Choroid plexus epithelial cell (primary cell): ENCODE data around the gene TPCN2.

Source experiments
- DNase-seq: peaks from one replicate; pipeline ENCODE4 v3.0.0-alpha.2; 2010; ENCODE audit warnings: low read depth
- H3K4me3 ChIP-seq: 2 replicates; pipeline ENCODE4 v1.5.1; 2011; ENCODE audit warnings: low read depth, mild to moderate bottlenecking, control low read depth, low read length, moderate library complexity
- TF ChIP-seq, protein P1 (sequence below): conservative IDR thresholded peaks from 2 replicates; pipeline ENCODE4 v1.5.1; 2011; ENCODE audit warnings: low read depth, mild to moderate bottlenecking, control low read depth, inconsistent platforms, low read length, moderate library complexity

Gene TPCN2

DNA sequence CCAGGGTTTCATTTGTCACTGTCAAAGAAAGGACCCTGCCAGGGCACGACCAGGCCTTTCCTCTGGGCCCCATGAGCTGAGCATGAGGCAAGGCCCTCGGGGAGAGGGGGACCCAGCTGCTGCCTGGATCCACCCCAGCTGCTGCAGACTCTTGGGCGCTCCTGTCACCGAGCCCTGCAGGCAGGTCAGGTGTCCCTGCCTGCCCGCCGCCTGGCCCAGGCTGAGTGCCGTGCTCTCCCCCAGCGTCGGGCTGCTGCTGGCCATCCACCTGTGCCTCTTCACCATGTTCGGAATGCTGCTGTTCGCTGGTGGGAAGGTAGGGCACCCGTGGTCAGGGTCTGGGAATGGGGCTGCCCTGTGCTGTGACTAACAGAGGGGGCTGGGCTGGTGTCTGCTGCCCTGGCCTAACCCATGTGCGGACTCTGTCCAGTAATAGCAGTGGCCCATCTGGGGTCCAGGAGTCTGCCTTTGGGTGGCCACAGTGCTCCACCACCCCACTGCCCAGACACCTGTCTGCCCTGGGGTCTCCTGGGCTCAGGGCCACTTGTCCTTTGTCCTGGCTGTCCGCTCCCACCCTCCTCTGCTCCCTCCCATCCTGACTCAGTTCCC is 15.0 kb downstream of the TPCN2 start:
- no peak overlapping the region for H3K4me3 ChIP-seq
- TF ChIP-seq, protein P1, sequence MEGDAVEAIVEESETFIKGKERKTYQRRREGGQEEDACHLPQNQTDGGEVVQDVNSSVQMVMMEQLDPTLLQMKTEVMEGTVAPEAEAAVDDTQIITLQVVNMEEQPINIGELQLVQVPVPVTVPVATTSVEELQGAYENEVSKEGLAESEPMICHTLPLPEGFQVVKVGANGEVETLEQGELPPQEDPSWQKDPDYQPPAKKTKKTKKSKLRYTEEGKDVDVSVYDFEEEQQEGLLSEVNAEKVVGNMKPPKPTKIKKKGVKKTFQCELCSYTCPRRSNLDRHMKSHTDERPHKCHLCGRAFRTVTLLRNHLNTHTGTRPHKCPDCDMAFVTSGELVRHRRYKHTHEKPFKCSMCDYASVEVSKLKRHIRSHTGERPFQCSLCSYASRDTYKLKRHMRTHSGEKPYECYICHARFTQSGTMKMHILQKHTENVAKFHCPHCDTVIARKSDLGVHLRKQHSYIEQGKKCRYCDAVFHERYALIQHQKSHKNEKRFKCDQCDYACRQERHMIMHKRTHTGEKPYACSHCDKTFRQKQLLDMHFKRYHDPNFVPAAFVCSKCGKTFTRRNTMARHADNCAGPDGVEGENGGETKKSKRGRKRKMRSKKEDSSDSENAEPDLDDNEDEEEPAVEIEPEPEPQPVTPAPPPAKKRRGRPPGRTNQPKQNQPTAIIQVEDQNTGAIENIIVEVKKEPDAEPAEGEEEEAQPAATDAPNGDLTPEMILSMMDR: no peak
- DNase-seq: no peak

DNA sequence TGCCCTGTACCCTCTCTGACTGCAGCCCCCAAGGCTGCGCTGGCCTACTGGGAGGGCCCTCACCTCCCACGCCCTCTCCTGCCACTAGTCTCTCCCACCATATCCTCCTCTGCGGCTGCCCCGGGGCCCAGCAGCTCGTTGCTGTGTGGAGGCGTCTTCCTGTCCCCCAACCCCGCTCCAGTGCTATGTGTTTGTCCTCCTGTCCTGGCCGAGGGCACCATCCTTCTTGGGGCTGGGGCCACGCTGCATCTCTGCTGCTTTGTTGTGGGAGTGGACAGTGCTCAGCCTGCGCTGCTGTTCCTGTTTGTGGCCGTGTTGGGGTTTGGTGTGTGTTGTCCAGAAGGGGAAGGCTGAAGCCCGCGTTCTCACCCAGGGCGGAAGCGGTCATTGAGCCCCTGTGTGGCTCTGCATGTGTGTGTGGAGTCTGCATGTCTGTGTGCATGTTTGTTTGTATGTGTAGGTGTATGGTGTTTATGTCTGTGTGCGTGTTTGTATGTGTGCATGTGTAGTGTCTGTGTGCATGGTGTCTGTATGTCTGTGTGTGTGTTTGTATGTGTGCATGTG is 15.7 kb downstream of the TPCN2 start:
- TF ChIP-seq, protein P1: no peak
- no peak overlapping the region for H3K4me3 ChIP-seq
- DNase-seq: no peak

DNA sequence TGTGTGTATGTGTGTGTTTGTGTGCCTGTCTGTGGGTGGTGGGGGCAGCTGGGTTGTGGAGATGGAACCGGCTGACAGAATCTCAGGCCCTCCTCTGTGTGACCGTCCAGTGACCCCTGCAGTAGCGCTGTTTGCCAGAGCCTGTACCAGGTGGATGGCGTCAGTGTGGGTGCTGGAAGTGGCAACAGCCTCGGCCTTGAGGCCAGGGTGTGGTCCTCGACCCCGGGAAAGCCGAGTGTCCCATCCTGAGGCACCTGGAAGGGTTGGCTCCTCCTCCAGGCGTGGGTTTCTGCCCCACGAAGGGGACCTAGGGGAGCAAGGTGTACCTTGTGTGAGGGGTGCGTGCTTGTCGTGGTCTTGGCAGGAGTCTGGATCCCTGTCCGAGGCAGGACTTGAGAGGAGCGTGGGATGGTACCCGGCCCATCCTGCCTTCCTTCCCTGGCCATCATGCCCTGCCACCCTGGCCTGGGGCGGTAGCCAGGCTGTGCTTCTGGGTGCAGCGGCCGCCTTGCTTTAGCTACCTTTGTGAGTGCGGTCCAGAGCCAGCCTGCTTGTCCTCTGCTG is 16.5 kb downstream of the TPCN2 start:
- H3K4me3 ChIP-seq: no peak overlapping the region
- TF ChIP-seq, protein P1: no peak
- DNase-seq: no peak

DNA sequence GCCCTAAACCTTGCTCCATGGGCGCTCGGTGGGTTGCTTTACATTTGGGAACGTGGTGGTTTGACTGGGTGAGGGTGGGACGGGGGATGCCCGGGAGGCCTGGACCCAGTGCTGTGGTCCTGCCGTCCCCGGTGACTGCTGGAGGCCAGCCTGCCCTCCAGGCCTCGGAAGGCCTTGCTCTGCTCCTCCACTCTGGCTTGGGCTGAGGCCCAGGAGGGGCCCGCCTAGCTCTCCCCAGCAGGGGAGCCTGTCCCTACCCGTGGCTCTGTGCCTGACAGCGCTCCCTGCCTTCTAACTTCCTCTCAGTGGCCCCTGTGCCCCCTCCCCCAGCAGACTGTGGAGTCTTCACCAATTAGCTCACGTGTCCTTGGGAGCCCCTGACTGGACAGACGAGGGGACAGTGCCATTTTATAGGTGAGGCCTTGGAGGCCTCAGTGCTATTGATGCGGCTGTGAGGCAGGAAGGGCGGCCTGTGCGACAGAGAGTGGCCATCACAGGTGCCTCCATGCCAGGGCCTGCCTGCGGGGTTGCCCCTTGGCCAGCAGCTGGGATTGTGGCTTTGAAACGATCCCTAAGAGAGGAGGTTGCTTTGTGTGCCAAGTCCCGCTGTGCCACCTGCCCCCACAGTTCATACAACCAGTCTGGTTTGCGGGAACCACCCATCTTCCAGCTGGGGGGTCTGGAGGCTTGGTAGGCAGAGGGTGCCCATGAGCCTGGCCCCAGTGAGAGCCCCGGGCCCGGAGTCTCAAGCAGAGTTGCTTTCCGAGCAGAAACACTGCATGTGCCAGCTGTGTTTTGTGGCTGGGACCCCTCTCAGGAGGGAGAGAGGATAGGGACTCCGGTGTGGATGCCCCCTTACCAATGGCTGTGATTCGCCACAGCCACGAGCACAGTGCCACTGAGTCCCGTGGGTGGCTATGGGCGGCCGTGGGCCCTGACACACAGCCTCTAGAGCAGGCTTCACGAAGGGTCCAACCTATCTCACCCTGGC is 17.7 kb downstream of the TPCN2 start:
- H3K4me3 ChIP-seq: no peak overlapping the region
- DNase-seq: no peak
- TF ChIP-seq, protein P1: peak; percentile 7

DNA sequence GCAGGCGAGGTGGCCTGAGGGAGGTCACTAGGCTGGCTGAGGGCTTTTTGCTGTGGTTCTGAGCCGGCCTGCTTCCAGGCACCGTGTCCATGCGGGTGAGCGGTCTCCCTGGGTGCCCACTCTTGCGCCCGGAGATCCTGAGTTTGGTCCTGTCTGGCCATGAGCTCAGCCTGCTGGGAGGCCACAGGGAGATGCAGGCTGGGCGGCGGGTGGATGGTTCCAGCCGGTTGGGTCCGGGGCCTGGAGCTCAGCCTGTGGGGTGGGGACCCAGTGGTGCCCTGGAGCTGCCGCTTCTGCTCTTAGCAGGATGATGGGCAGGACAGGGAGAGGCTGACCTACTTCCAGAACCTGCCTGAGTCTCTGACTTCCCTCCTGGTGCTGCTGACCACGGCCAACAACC is 18.5 kb downstream of the TPCN2 start:
- TF ChIP-seq, protein P1: no peak
- DNase-seq: no peak
- no peak overlapping the region for H3K4me3 ChIP-seq

DNA sequence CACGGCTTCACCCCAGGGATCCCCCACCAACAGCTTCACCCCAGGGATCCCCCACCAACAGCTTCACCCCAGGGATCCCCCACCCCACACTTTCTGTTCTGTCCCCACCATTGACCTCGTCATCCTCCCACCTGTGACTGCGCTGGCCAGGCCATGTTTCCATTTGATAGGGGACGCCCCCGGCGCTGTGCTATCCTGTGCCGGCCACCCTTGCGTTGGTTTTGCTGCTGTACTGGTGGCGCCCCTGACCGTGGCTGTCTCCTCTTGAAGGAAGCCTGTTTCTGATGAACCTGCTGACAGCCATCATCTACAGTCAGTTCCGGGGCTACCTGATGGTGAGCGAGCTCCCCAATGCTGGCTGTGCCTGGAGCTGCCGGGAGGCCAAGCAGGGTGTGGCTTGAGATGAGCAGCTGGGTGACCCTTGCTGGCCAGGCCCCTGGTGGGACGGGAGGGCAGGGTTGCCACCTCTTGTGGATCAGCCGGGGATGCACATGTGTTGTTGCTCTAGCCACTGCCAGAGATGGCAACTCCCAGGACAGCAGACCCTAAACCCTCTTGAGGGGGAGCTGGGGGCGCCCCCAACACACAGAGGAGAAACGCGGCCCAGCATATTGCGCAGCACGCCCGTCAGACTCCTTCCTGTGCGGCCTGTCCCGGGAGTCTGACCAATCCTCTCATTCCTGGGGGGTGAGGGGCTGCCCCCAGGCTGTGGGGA is 22.5 kb downstream of the TPCN2 start:
- no peak overlapping the region for H3K4me3 ChIP-seq
- TF ChIP-seq, protein P1: no peak
- no peak for DNase-seq
